Endodermal cell (in vitro differentiated cells): ENCODE data around the gene KRTAP10-7. TPM values are rescaled to one million over a fixed set of nuclear protein-coding genes. Genes with fewer than 3 reads are reported as not detected.

Experiments used
- DNase-seq: peaks from one replicate; pipeline ENCODE4 v3.0.0-alpha.2; 2017
- H3K27ac ChIP-seq: 2 replicates; pipeline ENCODE4 v1.5.1; 2013; ENCODE audit warnings: mild to moderate bottlenecking, low read depth, low read length, moderate library complexity
- H3K27me3 ChIP-seq: 2 replicates; pipeline ENCODE4 v1.6.1; 2013; ENCODE audit warnings: mild to moderate bottlenecking, low read length, moderate library complexity; ENCODE audit not compliant: insufficient read depth, control insufficient read depth, poor library complexity, severe bottlenecking
- H3K36me3 ChIP-seq: 2 replicates; pipeline ENCODE4 v1.7.0; 2013; ENCODE audit warnings: mild to moderate bottlenecking, low read length, moderate library complexity; ENCODE audit not compliant: control insufficient read depth, insufficient read depth
- H3K4me1 ChIP-seq: one replicate; pipeline ENCODE4 v1.7.0; 2013; ENCODE audit warnings: low read length; ENCODE audit not compliant: control insufficient read depth, insufficient read depth
- H3K4me3 ChIP-seq: 2 replicates; pipeline ENCODE4 v1.5.1; 2013; ENCODE audit warnings: mild to moderate bottlenecking, low read length, moderate library complexity
- H3K9ac ChIP-seq: 2 replicates; pipeline ENCODE4 v1.6.1; 2013; ENCODE audit warnings: mild to moderate bottlenecking, low read length, moderate library complexity; ENCODE audit not compliant: poor library complexity, severe bottlenecking; ENCODE audit errors: extremely low read depth
- H3K9me3 ChIP-seq: 2 replicates; pipeline ENCODE4 v1.6.1; 2013; ENCODE audit warnings: mild to moderate bottlenecking, low read length, moderate library complexity; ENCODE audit not compliant: control insufficient read depth
- H3K27ac Mint-ChIP-seq: 2 replicates; pipeline ENCODE4 v1.8.0; 2020; ENCODE audit warnings: mixed read lengths
- H3K27me3 Mint-ChIP-seq: 2 replicates; pipeline ENCODE4 v1.8.0; 2021; ENCODE audit warnings: mild to moderate bottlenecking, mixed read lengths; ENCODE audit not compliant: insufficient read depth
- H3K36me3 Mint-ChIP-seq: 2 replicates; pipeline ENCODE4 v1.8.0; 2020; ENCODE audit warnings: low read depth, mixed read lengths
- H3K4me1 Mint-ChIP-seq: 2 replicates; pipeline ENCODE4 v1.8.0; 2020; ENCODE audit warnings: mixed read lengths
- H3K4me3 Mint-ChIP-seq: 2 replicates; pipeline ENCODE4 v1.8.0; 2020; ENCODE audit warnings: mild to moderate bottlenecking, moderate library complexity, mixed read lengths
- H3K9me3 Mint-ChIP-seq: 2 replicates; pipeline ENCODE4 v1.8.0; 2020; ENCODE audit warnings: mild to moderate bottlenecking, mixed read lengths
- CTCF ChIP-seq: fragments of 200-600 bp; sonication (generic); conservative IDR thresholded peaks from 2 replicates; pipeline ENCODE4 v1.5.0; 2021; ENCODE audit warnings: antibody characterized with exemption, mild to moderate bottlenecking
- WGBS, 2 experiments: methylation state at CpG; one replicate each; pipeline versions ENCODE4 v1.1.5 to v1.1.7; 2013; ENCODE audit warnings: missing lambda C conversion rate in 2 of 2, mixed read lengths in 1 of 2; ENCODE audit not compliant: insufficient coverage in 1 of 2, insufficient read length in 1 of 2; 5-methylcytosine and 5-hydroxymethylcytosine counted together
- total RNA-seq, 2 donors: library from RNA; stranded (reverse); fragmentation: NEBNext Ultra II Directional in 1 of 2; extraction: Animal tissue kit (Norgen Biotek cat#: 25700) in 1 of 2; gene quantifications; 2 replicates in 1 of 2; 3 replicates in 1 of 2; pipeline ENCODE4 v1.2.1, GENCODE V29; 2021

KRTAP10-7 gene
- total RNA-seq, 2 donors from 2014 or later = not detected

GRCh38 chr21:44618504-44618903, 18.1 kb downstream of the KRTAP10-7 start:
- WGBS, 2 experiments = 83 to 86% methylated on average over 1 to 4 of the region's 4 CpGs
- H3K4me3 Mint-ChIP-seq = no peak overlapping the region
- no peak overlapping the region for H3K27ac Mint-ChIP-seq
- Histone ChIP-seq H3K4me1 (no peaks in the 10 kb centered on the region), H3K9me3 (peaks cover 40% of the 10 kb centered on the region), H3K4me3 (no peak overlapping the region), H3K36me3 (no peaks in the 10 kb centered on the region), H3K27me3 (no peaks in the 10 kb centered on the region), H3K27ac (no peak overlapping the region), H3K9ac (no peak overlapping the region)
- DNase-seq = peak; percentile 77
- TF ChIP-seq CTCF = peak; percentile 69
- H3K4me1 Mint-ChIP-seq = peaks cover 4% of the 10 kb centered on the region
- no peaks in the 10 kb centered on the region for H3K36me3 Mint-ChIP-seq
- H3K27me3 Mint-ChIP-seq = peaks cover 2% of the 10 kb centered on the region
- H3K9me3 Mint-ChIP-seq = peaks cover 42% of the 10 kb centered on the region

DNA sequence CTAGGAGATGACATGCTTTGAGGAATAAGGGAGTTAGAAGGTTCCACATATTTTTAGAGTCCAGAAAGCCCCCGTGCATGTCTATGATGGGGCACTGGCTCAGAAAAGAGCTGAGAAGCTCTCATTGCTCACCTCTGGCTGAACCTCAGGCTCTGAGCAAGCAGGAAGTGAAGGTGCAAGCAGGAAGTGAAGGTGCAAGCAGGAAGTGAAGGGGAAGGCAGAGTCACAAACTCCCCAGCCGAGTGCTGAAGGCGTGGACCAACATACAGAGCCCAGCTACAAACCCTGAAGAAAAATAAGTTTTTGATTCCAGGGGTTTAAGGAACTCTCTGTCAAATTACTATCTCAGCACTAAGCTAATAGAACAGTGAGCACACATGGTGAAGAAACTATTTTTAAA, 18.5 kb downstream of the KRTAP10-7 start:
- Mint-ChIP-seq H3K4me1 (peaks cover 4% of the 10 kb centered on the region), H3K9me3 (peaks cover 46% of the 10 kb centered on the region), H3K4me3 (no peak overlapping the region), H3K27me3 (peaks cover 2% of the 10 kb centered on the region), H3K36me3 (no peaks in the 10 kb centered on the region), H3K27ac (no peak overlapping the region)
- TF ChIP-seq CTCF = no peak
- Histone ChIP-seq H3K4me1 (no peaks in the 10 kb centered on the region), H3K9ac (no peak overlapping the region), H3K36me3 (no peaks in the 10 kb centered on the region), H3K27me3 (no peaks in the 10 kb centered on the region), H3K27ac (no peak overlapping the region), H3K4me3 (no peak overlapping the region), H3K9me3 (peaks cover 44% of the 10 kb centered on the region)
- WGBS, 2 experiments = 95 to 97% methylated on average over 3 of the region's 3 CpGs
- DNase-seq = no peak

- Histone ChIP-seq H3K9ac (no peak overlapping the region), H3K4me3 (no peak overlapping the region), H3K27ac (no peak overlapping the region), H3K9me3 (peaks cover 54% of the 10 kb centered on the region), H3K27me3 (no peaks in the 10 kb centered on the region), H3K36me3 (no peaks in the 10 kb centered on the region), H3K4me1 (no peaks in the 10 kb centered on the region)
- peaks cover 56% of the 10 kb centered on the region for H3K9me3 Mint-ChIP-seq
- WGBS, 2 experiments = 88 to 94% methylated on average over 5 to 6 of the region's 6 CpGs
- DNase-seq = no peak
- peaks cover 4% of the 10 kb centered on the region for H3K4me1 Mint-ChIP-seq
- no peak for TF ChIP-seq CTCF
- no peak overlapping the region for H3K4me3 Mint-ChIP-seq
- no peaks in the 10 kb centered on the region for H3K27me3 Mint-ChIP-seq
- no peak overlapping the region for H3K27ac Mint-ChIP-seq
- H3K36me3 Mint-ChIP-seq = no peaks in the 10 kb centered on the region
These were observed 19.5 kb downstream of the KRTAP10-7 start for GRCh38 chr21:44619886-44620285.
